Activated effector memory CD4-positive, alpha-beta T cell treated with anti-CD3 and anti-CD28 coated beads, Interleukin-2, amount 50 U/mL, for 16 hours (primary cell): ENCODE measurements around the gene FGGY.
"Not testable (repeated sequence)": the region's sequence is repeated elsewhere in the genome, so short reads cannot be mapped to it uniquely, and the experiment has no call there.

Source experiments
- DNase-seq: peaks from one replicate; pipeline ENCODE4 v3.0.0-alpha.2; 2020

The FGGY gene

GRCh38 chr1:59496156-59496555, 199.3 kb downstream of the FGGY start:
- DNase-seq: not testable (repeated sequence)

- no peak for DNase-seq
Observed at GRCh38 chr1:59497616-59498015, 200.7 kb downstream of the FGGY start.

- no peak for DNase-seq
Observed at GRCh38 chr1:59498640-59499039, 201.7 kb downstream of the FGGY start.

- DNase-seq: no peak
Observed at GRCh38 chr1:59499273-59499942, 202.5 kb downstream of the FGGY start.

- DNase-seq: no peak
Observed at GRCh38 chr1:59499943-59500569, 203.2 kb downstream of the FGGY start.

GRCh38 chr1:59500950-59501742, 204.3 kb downstream of the FGGY start:
- no peak for DNase-seq

GRCh38 chr1:59502009-59502691, 205.3 kb downstream of the FGGY start:
- DNase-seq: no peak

GRCh38 chr1:59504276-59504675, 207.4 kb downstream of the FGGY start:
- no peak for DNase-seq

GRCh38 chr1:59505596-59506028, 208.7 kb downstream of the FGGY start:
- DNase-seq: no peak

GRCh38 chr1:59506952-59507351, 210.1 kb downstream of the FGGY start:
- DNase-seq: no peak

- no peak for DNase-seq
Observed at GRCh38 chr1:59509341-59509875, 212.5 kb downstream of the FGGY start.

- DNase-seq: no peak
Observed at GRCh38 chr1:59510249-59510648, 213.4 kb downstream of the FGGY start.

- DNase-seq: no peak
Observed at GRCh38 chr1:59511476-59512465, 214.9 kb downstream of the FGGY start.

- DNase-seq: no peak
Observed at GRCh38 chr1:59512702-59513101, 215.8 kb downstream of the FGGY start.

GRCh38 chr1:59514061-59514909, 217.4 kb downstream of the FGGY start:
- DNase-seq: no peak

GRCh38 chr1:59516881-59517280, 220.0 kb downstream of the FGGY start:
- DNase-seq: no peak

GRCh38 chr1:59520194-59520593, 223.3 kb downstream of the FGGY start:
- DNase-seq: no peak

GRCh38 chr1:59520827-59521418, 224.0 kb downstream of the FGGY start:
- DNase-seq: no peak

GRCh38 chr1:59521456-59521855, 224.6 kb downstream of the FGGY start:
- no peak for DNase-seq

GRCh38 chr1:59522925-59523505, 226.1 kb downstream of the FGGY start:
- DNase-seq: no peak
